ENCODE results near the gene RHOV.

The RHOV gene

DNA sequence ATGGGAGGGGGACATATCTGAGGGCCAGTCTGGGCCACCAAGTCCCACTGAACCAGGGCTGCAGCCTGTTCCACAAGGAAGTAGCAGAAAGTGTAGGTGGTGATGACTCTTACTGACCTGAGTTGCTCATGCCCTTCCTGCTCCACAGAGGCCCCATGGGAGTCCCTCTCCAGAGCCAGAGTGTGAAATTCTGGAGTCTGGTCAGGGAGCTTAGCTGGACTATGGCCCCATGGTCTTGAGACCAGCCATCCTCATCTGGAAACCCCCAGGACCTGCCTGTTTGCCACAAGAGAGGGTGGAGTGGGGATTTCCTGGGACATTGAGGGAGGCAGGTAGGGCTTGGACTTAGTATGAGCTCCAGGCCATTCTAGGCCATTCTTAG, 27.2 kb downstream of the RHOV start:
- no peak for DNase-seq

DNA sequence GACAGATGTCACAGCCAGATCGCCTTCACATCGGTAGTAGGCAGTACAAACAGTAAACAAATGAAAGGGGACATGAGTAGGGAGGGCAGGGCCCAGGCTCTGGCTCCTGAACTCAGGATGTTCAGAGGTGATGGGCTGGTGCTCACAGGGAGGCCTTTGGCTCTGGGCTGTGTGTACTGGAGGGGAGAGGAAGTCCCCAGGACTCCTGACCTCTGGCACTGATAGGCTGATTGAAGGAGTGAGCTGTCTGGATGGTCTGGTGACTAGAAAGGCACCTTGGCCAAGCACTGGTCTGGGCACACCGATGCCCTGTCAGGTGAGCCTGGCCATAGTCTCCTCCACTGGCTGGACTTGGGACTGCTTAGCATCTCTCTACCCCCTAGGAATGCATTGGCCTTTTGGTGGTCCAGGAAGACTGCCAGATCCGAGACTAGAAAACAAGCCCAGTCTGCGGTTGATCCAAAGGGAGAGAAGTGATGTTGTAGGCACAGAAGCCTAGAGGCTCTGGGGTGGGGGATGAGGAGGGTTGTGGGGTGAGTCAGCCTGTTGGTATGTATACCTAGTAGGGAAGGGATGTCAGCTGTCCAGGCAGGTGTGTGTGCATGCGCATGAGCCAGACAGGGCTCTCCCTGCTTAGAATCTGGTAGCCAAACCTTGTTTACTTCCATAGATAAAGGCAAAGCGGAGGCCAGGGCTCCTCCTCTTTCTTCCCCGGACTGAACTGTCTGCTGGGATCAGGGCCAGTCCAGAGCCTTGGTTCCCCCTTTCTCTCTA, 28.3 kb downstream of the RHOV start:
- no peak for DNase-seq

DNA sequence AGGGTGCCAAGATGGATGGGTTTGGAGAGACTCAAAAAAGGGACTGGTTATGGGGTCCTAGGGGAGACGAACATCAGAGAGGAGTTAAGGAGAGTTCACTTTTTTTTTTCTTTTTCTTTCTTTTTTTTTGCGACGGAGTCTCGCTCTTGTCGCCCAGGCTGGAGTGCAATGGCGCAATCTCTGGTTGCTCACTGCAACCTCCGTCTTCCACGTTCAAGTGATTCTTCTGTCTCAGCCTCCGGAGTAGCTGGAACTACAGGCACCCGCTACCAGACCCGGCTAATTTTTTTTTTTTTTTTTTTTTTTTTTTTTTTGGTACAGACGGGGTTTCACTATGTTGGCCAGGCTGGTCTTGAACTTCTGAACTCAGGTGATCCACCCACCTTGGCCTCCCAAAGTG, 29.0 kb downstream of the RHOV start:
- no peak for DNase-seq

DNA sequence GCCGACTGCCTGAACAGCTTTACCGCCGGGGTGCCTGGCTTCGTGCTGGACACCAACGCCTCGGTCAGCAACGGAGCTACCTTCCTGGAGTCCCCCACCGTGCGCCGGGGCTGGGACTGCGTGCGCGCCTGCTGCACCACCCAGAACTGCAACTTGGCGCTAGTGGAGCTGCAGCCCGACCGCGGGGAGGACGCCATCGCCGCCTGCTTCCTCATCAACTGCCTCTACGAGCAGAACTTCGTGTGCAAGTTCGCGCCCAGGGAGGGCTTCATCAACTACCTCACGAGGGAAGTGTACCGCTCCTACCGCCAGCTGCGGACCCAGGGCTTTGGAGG, 29.4 kb downstream of the RHOV start:
- DNase-seq = no peak

DNA sequence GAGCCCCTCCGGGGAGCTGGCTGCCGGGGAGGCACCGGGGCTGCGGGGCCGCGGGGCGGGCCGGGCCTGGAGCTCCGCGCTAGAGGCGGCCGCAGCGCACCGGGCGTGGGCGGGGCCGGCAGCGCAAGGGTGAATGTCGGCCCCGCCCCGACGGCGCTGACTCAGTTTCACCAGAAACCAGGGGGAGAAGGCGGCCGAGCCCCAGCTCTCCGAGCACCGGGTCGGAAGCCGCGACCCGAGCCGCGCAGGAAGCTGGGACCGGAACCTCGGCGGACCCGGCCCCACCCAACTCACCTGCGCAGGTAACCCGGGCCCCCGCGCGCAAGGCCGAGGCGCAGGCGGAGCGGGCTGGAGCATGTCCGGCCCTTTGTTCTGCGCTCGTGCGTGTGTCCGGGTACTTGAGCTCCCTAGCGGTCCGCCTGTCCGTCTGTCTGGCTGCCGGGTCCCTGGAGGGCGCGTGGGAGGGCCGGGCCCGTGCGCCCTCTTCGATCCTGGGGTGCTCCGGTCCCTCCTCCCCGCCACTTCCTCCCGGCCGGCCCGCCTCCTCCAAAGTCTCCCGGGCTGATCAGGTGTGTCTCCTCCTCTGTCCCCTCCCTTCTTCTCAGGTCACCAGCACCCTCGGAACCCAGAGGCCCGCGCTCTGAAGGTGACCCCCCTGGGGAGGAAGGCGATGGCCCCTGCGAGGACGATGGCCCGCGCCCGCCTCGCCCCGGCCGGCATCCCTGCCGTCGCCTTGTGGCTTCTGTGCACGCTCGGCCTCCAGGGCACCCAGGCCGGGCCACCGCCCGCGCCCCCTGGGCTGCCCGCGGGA, 29.9 kb downstream of the RHOV start, which contains the start of gene SPINT1:
TSS of gene SPINT1 (plus strand) at position 164 of the 811 bp plus-strand sequence. CDS start at position 671, 507 bp downstream.
- no peak for DNase-seq

DNA sequence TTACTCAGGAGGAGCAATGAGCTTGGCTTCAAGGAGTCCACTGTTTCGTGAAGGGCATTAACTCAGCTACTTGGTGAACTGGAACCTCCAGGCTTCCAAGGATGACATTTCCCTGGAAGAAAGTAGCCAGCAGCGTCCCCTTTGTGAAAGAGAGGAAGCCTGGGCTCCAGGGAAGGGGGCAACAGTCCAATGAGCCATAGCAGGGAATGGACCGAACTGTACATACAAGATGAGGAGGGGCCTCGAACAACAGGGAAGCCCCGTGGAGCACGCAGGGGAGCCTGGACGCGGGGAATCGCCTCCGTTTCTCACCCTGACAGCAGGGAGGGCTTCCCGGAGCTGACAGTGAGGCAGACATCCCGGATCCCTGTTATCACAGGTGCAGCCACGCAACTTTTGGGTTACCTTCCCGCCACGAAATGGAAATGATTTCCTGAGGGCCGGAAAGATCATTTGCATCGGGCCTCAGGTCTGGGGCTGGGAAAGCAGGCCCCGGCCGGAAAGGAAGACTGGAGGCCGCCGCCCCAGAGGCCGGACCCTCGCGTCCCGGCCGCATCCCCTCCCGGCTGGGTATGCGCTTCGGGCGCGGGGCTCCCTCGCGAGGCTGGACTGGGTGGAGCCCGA, 30.7 kb downstream of the RHOV start:
- no peak for DNase-seq

DNA sequence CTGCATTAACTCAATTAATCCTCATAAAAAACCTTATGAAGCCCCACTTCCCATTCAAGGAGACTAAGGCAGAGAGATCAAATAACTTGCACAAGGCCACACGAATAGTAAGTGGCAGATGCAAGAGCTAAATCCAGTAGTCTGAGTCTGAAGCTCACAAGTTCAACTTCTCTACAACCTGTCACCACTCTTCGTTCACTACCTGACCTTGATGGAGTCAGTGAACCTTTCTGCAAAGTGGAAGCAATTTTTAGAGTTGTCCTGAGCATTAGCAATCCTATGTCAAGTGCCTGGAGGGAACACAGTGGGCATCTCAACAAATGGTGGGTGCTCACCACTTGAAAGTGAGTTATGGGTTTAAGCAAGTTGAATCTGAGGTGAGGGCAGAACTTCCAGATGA, 32.3 kb downstream of the RHOV start:
- no peak for DNase-seq

DNA sequence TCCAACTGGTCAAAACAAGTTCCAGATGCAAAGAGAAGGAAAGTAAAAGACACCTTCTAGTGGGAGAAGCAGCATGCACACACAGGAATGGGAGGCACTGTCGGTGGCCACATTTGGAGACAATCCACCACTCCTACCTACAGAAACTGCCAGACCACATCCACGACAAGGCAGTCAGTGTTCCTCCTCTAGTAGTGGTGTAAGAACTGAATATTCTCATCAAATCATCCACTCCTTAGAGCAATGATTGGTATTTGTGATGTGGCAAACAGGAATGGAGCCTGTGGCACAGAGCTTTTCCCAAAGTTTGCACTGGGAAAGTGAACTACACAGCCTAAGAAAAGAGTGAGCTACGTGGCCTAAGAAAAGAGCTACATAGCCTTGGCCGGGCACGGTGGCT, 35.3 kb downstream of the RHOV start:
- no peak for DNase-seq

DNA sequence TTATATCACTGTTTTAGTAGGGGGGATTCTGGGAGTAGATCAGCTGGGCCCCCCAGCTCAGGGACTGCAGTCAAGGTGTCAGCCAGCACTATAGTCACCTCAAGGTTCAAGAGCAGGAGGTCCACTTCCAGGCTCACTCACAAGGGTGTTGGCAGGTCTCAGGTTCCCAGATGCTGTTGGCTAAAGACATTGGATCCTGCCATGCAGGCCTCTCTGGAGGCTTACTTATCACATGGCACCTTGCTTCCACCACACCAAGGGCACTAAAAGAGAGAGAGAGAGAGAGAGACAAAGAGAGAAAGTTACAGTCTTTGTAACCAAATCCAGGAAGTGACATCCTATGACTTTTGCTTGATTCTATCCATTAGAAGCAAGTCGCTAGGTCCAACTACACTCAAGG, 38.0 kb downstream of the RHOV start:
- DNase-seq = no peak

DNA sequence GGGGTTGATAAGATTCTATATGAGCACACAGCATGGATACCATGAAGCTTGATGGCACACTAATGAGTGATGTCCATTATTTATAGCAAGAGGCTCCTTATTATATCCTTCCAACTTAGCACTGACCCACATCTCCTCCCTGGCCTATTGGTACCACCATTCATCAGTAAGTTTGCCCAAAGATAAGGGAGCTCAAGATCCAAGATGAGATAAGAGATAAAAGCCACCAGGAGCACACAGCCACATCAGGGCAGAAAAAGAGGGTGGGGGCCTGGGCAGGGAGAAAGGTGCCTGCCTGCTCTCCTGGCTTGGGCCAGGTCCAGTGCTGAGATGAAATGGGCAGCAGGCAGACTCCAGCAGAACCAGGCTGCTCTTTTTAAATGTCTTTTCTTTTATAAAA, 41.1 kb downstream of the RHOV start:
- DNase-seq = no peak

DNA sequence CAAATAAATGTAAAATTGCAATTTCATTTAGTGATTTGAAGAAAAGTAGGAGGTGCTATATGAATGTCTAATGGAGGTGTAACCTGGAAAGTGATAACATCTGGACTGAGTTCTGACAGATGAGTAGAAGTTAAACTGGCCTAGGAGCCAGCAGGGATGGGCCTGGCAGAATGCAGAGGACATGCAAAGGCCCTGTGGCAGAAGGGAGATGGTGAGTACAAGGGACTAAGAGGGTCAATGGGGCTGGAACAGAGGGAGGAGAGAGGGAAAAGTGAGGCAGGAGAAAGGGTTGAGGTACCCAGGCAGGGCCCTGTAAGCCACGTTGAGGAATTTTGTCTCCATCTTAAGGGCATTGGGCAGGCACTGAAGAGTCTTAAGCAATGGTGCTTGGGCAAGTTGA, 42.2 kb downstream of the RHOV start:
- DNase-seq = no peak

DNA sequence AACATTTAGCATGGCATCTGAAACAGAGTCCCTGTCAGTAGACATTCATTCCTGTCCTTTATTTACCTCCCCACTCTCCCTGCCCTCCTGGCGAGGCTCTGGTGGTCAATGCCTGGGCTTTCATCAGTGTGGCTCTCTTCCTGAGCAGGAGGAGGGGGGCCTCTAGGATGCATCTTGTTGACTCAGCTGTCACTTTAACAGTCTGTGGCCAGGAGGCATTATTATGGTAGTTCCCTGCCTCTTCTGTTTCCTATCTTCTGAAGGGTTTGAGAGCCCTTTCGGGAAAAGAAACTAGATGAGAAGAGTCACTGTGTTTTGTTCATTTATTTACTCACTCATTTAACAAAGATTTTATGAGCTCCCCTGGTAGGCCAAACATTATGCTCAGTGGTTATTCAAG, 43.1 kb downstream of the RHOV start:
- DNase-seq = no peak

DNA sequence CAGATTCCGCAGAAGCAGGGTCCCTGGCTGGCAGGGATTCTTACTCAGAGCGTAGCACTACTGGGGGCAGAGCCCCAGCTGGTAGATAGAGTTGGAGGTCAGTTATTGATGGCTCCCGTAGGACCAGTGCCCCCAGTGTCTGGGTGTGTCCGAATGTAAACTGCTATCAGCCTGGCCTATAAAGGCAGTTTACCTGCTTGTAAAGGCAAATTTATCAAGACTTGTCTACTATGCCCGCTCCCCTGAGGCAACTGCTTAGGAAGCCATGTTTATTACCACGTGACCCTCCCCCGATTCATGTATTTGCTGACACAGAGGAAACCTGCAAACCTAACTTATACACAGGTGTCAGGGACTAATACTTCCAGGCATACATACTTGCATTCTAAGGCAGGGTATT, 44.9 kb downstream of the RHOV start:
- DNase-seq = no peak

DNA sequence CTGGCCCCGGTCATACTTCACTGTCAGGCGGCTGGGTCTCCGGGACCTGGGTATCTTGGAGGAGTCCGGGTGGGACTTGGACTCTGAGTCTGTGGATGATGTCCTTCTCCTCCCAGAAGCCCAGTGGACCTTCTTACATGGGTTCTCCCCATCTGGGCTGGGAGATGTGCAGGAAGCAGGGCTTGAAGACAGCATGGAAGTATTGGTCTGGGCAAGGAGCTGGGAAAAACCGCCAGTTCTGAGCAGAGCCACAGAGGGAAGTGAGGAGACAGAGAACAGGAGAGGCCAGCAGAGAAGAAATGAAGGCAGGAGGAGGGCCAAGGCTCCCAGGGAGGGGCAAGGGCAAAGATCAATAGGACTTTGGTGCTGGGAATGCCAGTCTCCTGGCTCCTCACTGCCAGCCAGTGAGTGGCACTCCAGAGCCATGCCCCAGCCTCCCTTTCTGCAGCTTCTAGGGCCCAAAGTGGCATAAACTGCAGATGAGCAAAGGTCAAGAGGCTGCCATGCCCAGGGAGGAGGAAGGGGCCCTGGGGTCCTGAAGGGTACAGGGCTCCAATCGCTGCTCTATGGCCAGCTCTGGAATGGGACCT, 45.5 kb downstream of the RHOV start, which contains the start of gene PPP1R14D:
TSS of gene PPP1R14D (minus strand) at position 262 of the 590 bp plus-strand sequence. CDS start at position 195, 67 bp downstream.
- no peak for DNase-seq

DNA sequence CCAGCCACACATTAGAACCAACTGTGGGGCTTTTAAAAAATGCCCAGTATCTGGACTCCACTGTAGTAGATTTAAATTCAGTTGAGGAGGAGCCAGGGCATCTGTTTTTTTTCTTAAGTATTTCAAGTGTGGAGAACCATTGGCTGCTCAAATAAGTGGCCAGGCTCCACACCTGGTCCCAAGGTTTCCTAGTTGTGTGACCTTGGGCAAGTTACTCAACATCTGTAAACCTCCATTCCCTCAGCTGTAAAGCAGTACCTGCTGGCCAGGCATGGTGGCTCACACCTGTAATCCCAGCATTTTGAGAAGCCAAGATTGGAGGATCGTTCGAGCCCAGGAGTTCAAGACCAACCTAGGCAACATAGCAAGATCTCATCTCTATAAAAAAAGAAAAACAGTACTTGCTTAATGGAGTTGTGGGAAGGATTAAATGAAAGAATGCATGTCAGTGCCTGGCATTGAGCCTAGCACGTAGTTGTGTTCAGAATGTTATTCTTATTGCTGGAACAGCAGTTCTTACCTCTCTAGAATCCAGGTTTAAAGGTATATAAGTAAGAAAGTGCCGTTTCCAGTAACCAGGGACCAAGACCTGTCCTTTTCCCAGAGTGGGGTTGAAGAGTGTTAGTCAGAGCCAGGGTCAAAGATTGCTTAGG, 47.5 kb downstream of the RHOV start:
- no peak for DNase-seq

DNA sequence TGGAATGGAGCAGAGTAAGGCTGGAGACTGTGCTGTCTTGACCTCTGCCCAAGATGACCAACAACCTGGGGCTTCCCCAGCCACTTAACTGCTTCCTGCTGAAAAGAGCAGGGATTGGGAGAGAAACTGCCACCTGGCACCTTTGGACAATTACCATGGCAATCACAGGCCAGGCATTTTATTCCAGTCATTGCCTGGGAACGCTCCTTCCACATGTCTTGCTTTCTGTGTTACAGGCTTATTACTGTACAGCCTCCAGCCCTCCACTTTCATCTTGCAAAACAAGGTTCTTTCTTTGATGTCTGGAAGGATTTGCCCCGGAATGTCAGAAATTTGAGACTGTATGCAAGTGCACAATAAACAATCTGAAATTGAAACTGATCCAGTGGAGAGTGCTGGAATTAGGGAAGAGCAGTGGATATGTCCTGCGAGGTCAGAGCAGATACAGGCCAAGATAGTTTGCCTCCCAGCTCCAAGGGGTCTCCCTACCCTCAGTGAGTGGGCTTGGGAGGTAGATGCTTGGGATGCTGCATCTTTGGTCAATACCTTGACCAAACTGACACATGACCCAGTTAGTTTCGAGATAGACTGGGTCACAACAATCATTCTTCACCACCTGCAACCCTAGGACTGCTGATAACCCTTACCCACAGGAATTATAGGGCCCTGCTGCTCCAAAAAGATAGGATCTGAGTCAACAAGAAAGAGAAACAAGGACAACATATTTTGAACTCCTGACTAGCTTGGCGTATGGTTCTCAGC, 48.2 kb downstream of the RHOV start:
- DNase-seq = no peak

DNA sequence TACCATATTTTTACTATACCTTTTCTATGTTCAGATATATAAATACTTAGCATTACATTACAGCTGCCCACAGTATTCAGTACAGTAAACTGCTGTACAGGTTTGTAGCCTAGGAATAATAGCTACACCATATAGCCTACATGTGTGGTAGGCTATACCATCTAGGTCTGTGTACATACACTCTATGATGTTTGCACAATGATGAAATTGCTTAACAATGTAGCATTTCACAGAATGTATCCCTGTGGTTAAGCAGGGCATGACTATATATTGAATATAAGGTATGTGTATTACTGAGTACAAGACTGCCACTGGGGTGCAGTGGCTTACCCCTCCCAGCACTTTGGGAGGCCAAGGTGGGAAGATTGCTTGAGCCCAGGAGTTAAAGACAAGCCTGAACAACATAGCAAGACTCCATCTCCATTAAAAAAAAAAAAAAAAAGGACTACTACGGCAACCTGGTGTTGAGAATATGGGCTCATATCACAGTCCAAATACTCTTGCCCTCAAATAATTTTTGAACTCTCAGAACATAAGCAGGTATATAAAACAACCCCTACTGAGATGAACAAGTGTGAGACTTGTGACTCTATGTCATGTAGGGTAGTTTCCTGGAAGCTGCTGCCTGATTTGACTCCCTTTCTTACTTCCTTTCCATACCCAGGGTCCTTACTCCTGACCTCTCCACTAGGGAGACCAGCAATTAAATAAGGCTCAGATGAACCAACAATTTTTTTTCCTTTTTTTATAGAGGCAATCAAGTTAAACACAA, 50.3 kb downstream of the RHOV start:
- DNase-seq = no peak

Data from hypothalamus (tissue), 51 donors.